Testis (tissue), 3 donors: ENCODE data around the gene LY6G6D. TPM values are rescaled to one million over a fixed set of nuclear protein-coding genes. Genes with fewer than 3 reads are reported as not detected.

ENCODE experiments used
- DNase-seq: peaks from one replicate; pipeline ENCODE4 v3.0.0-alpha.2; 2019
- H3K27ac ChIP-seq, 2 donors: fragments of 200-600 bp; sonication (generic); one replicate each; pipeline ENCODE4 v1.5.1; 2019
- H3K27me3 ChIP-seq: fragments of 200-600 bp; sonication (generic); one replicate; pipeline ENCODE4 v1.5.1; 2019
- H3K36me3 ChIP-seq: fragments of 200-600 bp; sonication (generic); one replicate; pipeline ENCODE4 v1.5.1; 2017; ENCODE audit warnings: low read depth; ENCODE audit errors: missing control alignments
- H3K4me1 ChIP-seq: fragments of 200-600 bp; sonication (generic); one replicate; pipeline ENCODE4 v1.5.1; 2019
- H3K4me3 ChIP-seq, 2 donors: fragments of 200-600 bp; sonication (generic); one replicate each; pipeline ENCODE4 v1.5.1; 2017 to 2019
- H3K9me3 ChIP-seq: fragments of 200-600 bp; sonication (generic); one replicate; pipeline ENCODE4 v1.5.1; 2017
- CTCF ChIP-seq, 3 experiments: fragments of 450-650 bp in 2 of 3; fragments of 200-600 bp in 1 of 3; sonication (generic) in 1 of 3; IDR thresholded peaks; one replicate each; pipeline ENCODE4 v1.5.1; 2016 to 2019; ENCODE audit warnings: antibody characterized with exemption in 3 of 3, mild to moderate bottlenecking in 2 of 3, moderate library complexity in 1 of 3
- POLR2A ChIP-seq: fragments of 450-650 bp; IDR thresholded peaks from one replicate; pipeline ENCODE4 v1.6.1; 2017; ENCODE audit warnings: antibody characterized with exemption, mild to moderate bottlenecking, moderate library complexity
- WGBS, 2 donors: methylation state at CpG; one replicate each; pipeline ENCODE4 v1.1.5; 2018; 5-methylcytosine and 5-hydroxymethylcytosine counted together
- intact Hi-C: fragments of 100-400 bp; cut with DNase I; formaldehyde crosslinking; loops from one replicate; pipeline ENCODE4 v1.15.1; 2023; ENCODE audit warnings: low total_unique reads
- polyA plus RNA-seq: library from polyadenylated mRNA; stranded (reverse); fragments of 350-450 nt; fragmentation: Illumina TruSeq; extraction: RNeasy Lipid Tissue Mini Kit (QIAGEN cat#74804); gene quantifications from one replicate; pipeline ENCODE4 v1.2.3, GENCODE V29; 2014; ENCODE audit warnings: low read depth, low replicate concordance; ENCODE audit not compliant: insufficient read depth
- total RNA-seq, 2 donors: library from RNA; depleted of rRNA; stranded (reverse); fragments of >200 nt; gene quantifications; one replicate each; pipeline ENCODE4 v1.2.3, GENCODE V29; 2016

Gene LY6G6D
- total and polyA plus RNA-seq, 3 donors from 2014 or later = not detected

DNA sequence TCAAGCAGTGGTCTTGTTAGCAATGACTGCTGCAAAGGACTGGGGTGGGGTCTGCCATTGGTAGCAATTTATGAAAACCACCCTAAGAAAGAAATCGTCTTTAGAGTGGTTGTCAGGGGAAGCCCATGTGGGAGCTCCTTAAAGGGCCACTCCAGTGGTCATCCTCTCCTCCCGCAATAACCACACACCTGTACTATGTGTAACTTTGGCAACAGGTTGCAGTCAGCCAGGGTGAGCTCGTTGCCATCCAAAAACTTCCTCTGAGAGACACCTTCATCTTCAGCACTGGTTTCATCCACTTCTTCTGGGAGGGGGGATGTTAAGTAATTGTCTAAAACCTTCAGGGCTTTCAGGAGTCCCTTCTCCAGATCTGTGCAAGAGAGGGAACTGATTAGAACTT is 16.9 kb downstream of the LY6G6D start:
- Histone ChIP-seq H3K9me3 (no peaks in the 10 kb centered on the region), H3K4me1 (peaks cover 17% of the 10 kb centered on the region), H3K4me3 (no peak overlapping the region), H3K27me3 (no peaks in the 10 kb centered on the region), H3K27ac (no peak overlapping the region), H3K36me3 (no peaks in the 10 kb centered on the region)
- 75 to 76% methylated on average over 3 of the region's 3 CpGs for WGBS, 2 donors
- intact Hi-C loops = no loop called here
- no peak for DNase-seq
- TF ChIP-seq CTCF (IDR thresholded peaks at IDR 0.05) (no peak), POLR2A (no peak)

DNA sequence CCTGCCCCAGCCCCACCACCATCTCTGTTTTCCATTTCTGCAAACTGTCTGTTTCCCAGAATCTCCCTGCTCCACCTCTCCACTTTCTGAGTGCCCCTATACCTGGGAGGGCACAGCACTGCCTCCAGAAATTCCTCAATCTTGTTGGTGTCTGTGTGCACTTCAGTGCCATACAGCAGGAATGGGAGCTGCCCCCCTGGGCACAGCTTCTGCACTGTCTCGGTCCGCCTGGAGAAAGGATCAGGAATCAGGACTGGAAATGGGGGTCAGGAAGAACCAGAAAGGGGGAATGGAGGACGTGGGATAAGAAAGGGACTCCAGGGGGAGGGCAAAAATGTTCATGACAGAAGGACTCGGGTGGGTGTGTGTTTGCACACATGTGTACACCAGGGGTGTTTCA is 18.6 kb downstream of the LY6G6D start:
- H3K36me3 ChIP-seq = no peaks in the 10 kb centered on the region
- no peak for TF ChIP-seq CTCF (IDR thresholded peaks at IDR 0.05)
- no peak for TF ChIP-seq POLR2A
- no peaks in the 10 kb centered on the region for H3K27me3 ChIP-seq
- intact Hi-C loops = no loop called here
- no peaks in the 10 kb centered on the region for H3K9me3 ChIP-seq
- DNase-seq = no peak
- no peak overlapping the region for H3K4me3 ChIP-seq
- peaks cover 18% of the 10 kb centered on the region for H3K4me1 ChIP-seq
- no peak overlapping the region for H3K27ac ChIP-seq
- 87 to 89% methylated on average over 4 of the region's 4 CpGs for WGBS, 2 donors

DNA sequence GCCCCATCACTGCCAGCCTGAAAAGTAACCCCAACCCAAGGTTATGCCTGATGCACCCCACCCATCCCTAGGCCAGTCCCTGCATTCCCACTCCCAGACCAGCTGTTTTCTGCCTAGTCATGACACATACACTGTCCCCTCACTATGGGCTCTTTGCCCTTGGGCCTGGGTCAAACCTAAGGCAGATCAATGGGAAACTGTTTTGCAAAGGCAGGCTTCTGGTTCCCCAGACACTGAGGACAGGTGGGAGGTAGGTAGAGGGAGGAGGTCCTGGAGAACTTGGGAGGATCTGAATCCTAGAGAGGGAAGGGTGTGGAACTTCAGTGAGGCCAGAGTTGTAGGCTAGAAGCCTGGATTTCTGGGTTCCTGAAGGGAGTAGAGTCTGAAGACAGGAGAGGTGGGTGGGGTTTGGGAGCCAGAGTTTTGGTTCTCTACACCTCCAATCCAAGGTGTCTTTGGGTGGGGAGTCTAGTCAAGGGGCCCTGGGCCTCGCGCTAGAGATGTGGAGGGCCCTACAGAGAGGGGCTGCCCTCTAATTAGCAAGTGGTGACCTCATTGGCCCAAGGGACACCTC is 19.2 kb downstream of the LY6G6D start:
- 77% methylated on average over 2 of the region's 2 CpGs; no CpG with 5 or more reads in 1 of the 2 donors for WGBS, 2 donors
- no peak for DNase-seq
- Histone ChIP-seq H3K4me3 (peak overlapping the region in 1 of 2 donors; percentile 71), H3K27me3 (no peaks in the 10 kb centered on the region), H3K4me1 (peaks cover 21% of the 10 kb centered on the region), H3K27ac (peak overlapping the region; percentile 86 to 87), H3K9me3 (no peaks in the 10 kb centered on the region), H3K36me3 (no peaks in the 10 kb centered on the region)
- TF ChIP-seq POLR2A (no peak), CTCF (IDR thresholded peaks at IDR 0.05) (no peak)
- intact Hi-C loops = no loop called here

GRCh38 chr6:31734821-31735406 is 19.8 kb downstream of the LY6G6D start:
- intact Hi-C loops = no loop called here
- TF ChIP-seq CTCF (IDR thresholded peaks at IDR 0.05) (no peak), POLR2A (no peak)

More at GRCh38 chr6:31734821-31735406, 19.8 kb downstream of the LY6G6D start:
- Histone ChIP-seq H3K9me3 (no peaks in the 10 kb centered on the region), H3K36me3 (no peaks in the 10 kb centered on the region), H3K27me3 (no peaks in the 10 kb centered on the region), H3K27ac (peak overlapping the region; percentile 86 to 87), H3K4me1 (peaks cover 21% of the 10 kb centered on the region), H3K4me3 (peak overlapping the region; percentile 47 to 71)
- DNase-seq = peak; percentile 52
- WGBS, 2 donors = 21 to 24% methylated on average over 18 of the region's 18 CpGs
